ENCODE data around the gene PLPP7.

PLPP7 gene

GRCh38 chr9:131255676-131256197 lies 33.8 kb upstream of the PLPP7 start:
- no peak overlapping the region for H3K4me3 ChIP-seq
- DNase-seq (ENCODE audit: low spot score): no peak
- H3K27ac ChIP-seq: peak overlapping the region in 1 of 2 donors; percentile 81
- TF ChIP-seq CTCF (IDR thresholded peaks at IDR 0.05): no peak

- Histone ChIP-seq H3K27ac (peak overlapping the region in 1 of 2 donors; percentile 42), H3K4me3 (no peak overlapping the region)
- TF ChIP-seq CTCF (IDR thresholded peaks at IDR 0.05): no peak
- no peak for DNase-seq (ENCODE audit: low spot score)
Observed at GRCh38 chr9:131257266-131258025, 32.1 kb upstream of the PLPP7 start.

GRCh38 chr9:131258186-131258585 lies 31.3 kb upstream of the PLPP7 start:
- no peak for TF ChIP-seq CTCF (IDR thresholded peaks at IDR 0.05)
- H3K27ac ChIP-seq: no peak overlapping the region
- H3K4me3 ChIP-seq: no peak overlapping the region
- DNase-seq (ENCODE audit: low spot score): no peak

- no peak overlapping the region for H3K27ac ChIP-seq
- no peak overlapping the region for H3K4me3 ChIP-seq
- no peak for DNase-seq (ENCODE audit: low spot score)
- TF ChIP-seq CTCF (IDR thresholded peaks at IDR 0.05): no peak
Observed at GRCh38 chr9:131258698-131259431, 30.7 kb upstream of the PLPP7 start.

GRCh38 chr9:131259432-131259898 lies 30.1 kb upstream of the PLPP7 start:
- TF ChIP-seq CTCF (IDR thresholded peaks at IDR 0.05): no peak
- Histone ChIP-seq H3K4me3 (no peak overlapping the region), H3K27ac (no peak overlapping the region)
- no peak for DNase-seq (ENCODE audit: low spot score)

- Histone ChIP-seq H3K27ac (no peak overlapping the region), H3K4me3 (no peak overlapping the region)
- no peak for TF ChIP-seq CTCF (IDR thresholded peaks at IDR 0.05)
- no peak for DNase-seq (ENCODE audit: low spot score)
Observed at GRCh38 chr9:131259916-131260597, 29.5 kb upstream of the PLPP7 start.

Data from coronary artery (tissue), 2 donors.